HG03520 (cell line): ENCODE data around the gene SCAPER.
"Not testable (repeated sequence)": the region's sequence is repeated elsewhere in the genome, so short reads cannot be mapped to it uniquely, and the experiment has no call there.

Experiments used
- ATAC-seq: cut with Tn5 transposase; IDR thresholded peaks from one replicate; pipeline ENCODE4 v1.9.1; 2021; ENCODE audit warnings: mild to moderate bottlenecking, moderate library complexity; ENCODE audit not compliant: unreplicated experiment

SCAPER gene

DNA sequence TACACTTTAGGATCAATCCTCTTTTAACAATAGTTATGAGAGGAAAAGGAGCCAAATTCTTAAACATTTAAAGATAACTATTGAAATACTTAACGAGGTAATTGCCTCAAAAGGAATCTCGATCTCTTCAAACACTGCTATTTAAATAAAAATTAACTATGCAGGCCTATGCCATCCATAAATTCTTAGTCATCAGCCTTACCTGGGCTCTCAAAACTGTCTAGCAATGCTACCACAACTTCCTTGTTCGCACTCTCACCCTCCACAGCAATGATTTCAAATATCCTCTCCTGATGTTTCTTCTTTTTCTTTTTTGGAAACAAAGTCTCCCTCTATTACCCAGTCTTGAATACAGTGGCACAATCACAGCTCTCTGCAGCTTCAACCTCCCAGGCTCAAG lies 606.2 kb downstream of the SCAPER start:
- no peak for ATAC-seq

DNA sequence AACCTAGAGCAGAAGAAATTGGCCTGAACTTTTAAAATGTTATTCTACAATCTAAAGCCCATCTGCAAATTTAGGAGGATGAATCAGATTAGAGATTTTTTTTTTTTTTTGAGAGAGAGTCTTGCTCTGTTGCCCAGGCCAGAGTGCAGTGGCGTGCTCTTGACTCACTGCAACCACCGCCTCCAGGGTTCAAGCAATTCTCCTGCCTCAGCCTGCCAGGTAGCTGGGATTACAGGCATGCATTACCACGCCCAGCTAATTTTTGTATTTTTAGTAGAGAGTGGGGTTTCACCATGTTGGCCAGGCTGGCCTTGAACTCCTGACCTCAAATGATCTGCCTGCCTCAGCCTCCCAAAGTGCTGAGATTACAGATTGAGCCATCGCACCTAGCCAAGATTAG lies 607.2 kb downstream of the SCAPER start:
- not testable (repeated sequence) for ATAC-seq
